SK-N-SH treated with all-trans-retinoic acid at 6 μM for 48 hours (cell line): Measurements from ENCODE around the gene C1orf115.
"Not testable (repeated sequence)": the region's sequence is repeated elsewhere in the genome, so short reads cannot be mapped to it uniquely, and the experiment has no call there.

ENCODE experiments used
- ATAC-seq: fragments of 200-7000 bp; cut with Tn5 transposase; 3 replicates; pipeline ENCODE4 v1.9.1; 2020; ENCODE audit warnings: mild to moderate bottlenecking, moderate library complexity
- BACH2 ChIP-seq: fragments of 250-450 bp; sonication (Bioruptor Pico); IDR thresholded peaks from 2 replicates; pipeline ENCODE4 v1.9.0; 2021; ENCODE audit warnings: mild to moderate bottlenecking, borderline replicate concordance
- CSDC2 ChIP-seq: fragments of 250-450 bp; sonication (Bioruptor Pico); IDR thresholded peaks from 2 replicates; pipeline ENCODE4 v1.5.0; 2020; ENCODE audit warnings: mild to moderate bottlenecking, moderate library complexity
- ESRRG ChIP-seq: fragments of 250-450 bp; sonication (Bioruptor Pico); IDR thresholded peaks from 2 replicates; pipeline ENCODE4 v1.6.1; 2021; ENCODE audit warnings: mild to moderate bottlenecking
- GLIS3 ChIP-seq: fragments of 250-450 bp; sonication (Bioruptor Pico); IDR thresholded peaks from 2 replicates; pipeline ENCODE4 v1.5.0; 2020; ENCODE audit warnings: mild to moderate bottlenecking, moderate library complexity
- ISL1 ChIP-seq: fragments of 250-450 bp; sonication (Bioruptor Pico); IDR thresholded peaks from 2 replicates; pipeline ENCODE4 v2.1.2; 2022; ENCODE audit warnings: mild to moderate bottlenecking, moderate library complexity
- OSR1 ChIP-seq: fragments of 250-450 bp; sonication (Bioruptor Pico); IDR thresholded peaks from 2 replicates; pipeline ENCODE4 v1.8.0; 2022; ENCODE audit warnings: moderate library complexity, mild to moderate bottlenecking, inconsistent platforms
- PPARA ChIP-seq: fragments of 250-450 bp; sonication (Bioruptor Pico); IDR thresholded peaks from 2 replicates; pipeline ENCODE4 v1.5.0; 2020; ENCODE audit warnings: mild to moderate bottlenecking, borderline replicate concordance
- RARB ChIP-seq: fragments of 250-450 bp; sonication (Bioruptor Pico); IDR thresholded peaks from 2 replicates; pipeline ENCODE4 v1.8.0; 2021; ENCODE audit warnings: mild to moderate bottlenecking, moderate library complexity
- SNAI2 ChIP-seq: fragments of 250-450 bp; sonication (Bioruptor Pico); IDR thresholded peaks from 2 replicates; pipeline ENCODE4 v1.5.0; 2020; ENCODE audit warnings: mild to moderate bottlenecking, moderate library complexity
- TCF4 ChIP-seq: fragments of 250-450 bp; sonication (Bioruptor Pico); IDR thresholded peaks from 2 replicates; pipeline ENCODE4 v1.8.0; 2021; ENCODE audit warnings: mild to moderate bottlenecking, moderate library complexity, borderline replicate concordance
- TOX ChIP-seq: fragments of 250-450 bp; sonication (Bioruptor Pico); IDR thresholded peaks from 2 replicates; pipeline ENCODE4 v1.8.0; 2021; ENCODE audit warnings: mild to moderate bottlenecking, moderate library complexity, borderline replicate concordance
- ZFP3 ChIP-seq: fragments of 250-450 bp; sonication (Bioruptor Pico); IDR thresholded peaks from 2 replicates; pipeline ENCODE4 v1.5.0; 2020; ENCODE audit warnings: mild to moderate bottlenecking, moderate library complexity
- ZFP30 ChIP-seq: fragments of 450-650 bp; formaldehyde crosslinking; IDR thresholded peaks from 2 replicates; pipeline ENCODE4 v1.5.0; 2022; ENCODE audit warnings: mild to moderate bottlenecking, moderate library complexity
- ZNF565 ChIP-seq: fragments of 450-650 bp; formaldehyde crosslinking; conservative IDR thresholded peaks from 2 replicates; pipeline ENCODE4 v1.5.0; 2020; ENCODE audit warnings: low read depth, mild to moderate bottlenecking, moderate library complexity
- ZNF8 ChIP-seq: fragments of 450-650 bp; formaldehyde crosslinking; IDR thresholded peaks from 2 replicates; pipeline ENCODE4 v1.5.0; 2020; ENCODE audit warnings: mild to moderate bottlenecking, moderate library complexity
- TF ChIP-seq, protein P1 (sequence below): fragments of 250-450 bp; sonication (Bioruptor Pico); IDR thresholded peaks from 2 replicates; pipeline ENCODE4 v1.8.0; 2020; ENCODE audit warnings: mild to moderate bottlenecking, moderate library complexity, borderline replicate concordance
- TF ChIP-seq, protein P2 (sequence below): fragments of 250-450 bp; sonication (Bioruptor Pico); IDR thresholded peaks from 2 replicates; pipeline ENCODE4 v1.5.0; 2020; ENCODE audit warnings: mild to moderate bottlenecking, moderate library complexity
- TF ChIP-seq, protein P3 (sequence below): fragments of 250-450 bp; sonication (Bioruptor Pico); IDR thresholded peaks from 2 replicates; pipeline ENCODE4 v1.5.1; 2021; ENCODE audit warnings: mild to moderate bottlenecking, moderate library complexity
- TF ChIP-seq, protein P4 (sequence below): fragments of 250-450 bp; sonication (Bioruptor Pico); IDR thresholded peaks from 2 replicates; pipeline ENCODE4 v1.5.1; 2020; ENCODE audit warnings: low read depth, mild to moderate bottlenecking, moderate library complexity

C1orf115 gene

DNA sequence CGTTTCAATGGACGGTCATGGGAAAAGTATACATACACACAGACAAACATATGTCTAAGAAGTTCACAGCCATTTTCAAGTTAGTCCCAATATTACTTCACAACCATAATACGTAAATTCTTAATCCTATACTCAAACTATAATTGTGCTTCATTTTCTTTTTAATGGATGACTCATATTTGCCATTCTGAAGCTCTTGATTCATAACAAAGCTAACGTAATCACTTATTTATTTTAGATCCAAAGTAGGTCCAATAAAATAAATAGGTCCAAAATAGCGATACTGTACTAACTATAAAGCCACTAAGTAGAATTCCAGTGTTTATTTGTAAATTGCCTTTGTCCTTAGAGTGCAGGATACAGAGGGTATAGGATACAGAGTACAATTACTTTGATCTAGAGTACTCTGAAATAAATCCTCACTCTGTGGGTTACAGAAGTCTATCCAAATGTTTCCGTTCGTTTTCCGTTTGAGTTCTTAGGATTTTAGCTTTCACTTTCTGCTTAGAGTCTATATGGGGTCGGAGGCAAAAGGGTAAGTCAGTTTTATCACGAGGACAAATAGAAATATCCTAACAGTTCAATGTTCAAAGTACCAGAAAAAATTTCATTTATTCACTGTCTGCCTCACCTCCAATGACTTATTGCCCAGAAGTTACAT is 8.8 kb upstream of the C1orf115 start:
- ATAC-seq, result no peak
- no peak for TF ChIP-seq PPARA (CRISPR knock-in tag)
- TF ChIP-seq RARB (CRISPR knock-in tag), result no peak
- no peak for TF ChIP-seq ZFP3 (CRISPR knock-in tag)
- TF ChIP-seq, protein P1, sequence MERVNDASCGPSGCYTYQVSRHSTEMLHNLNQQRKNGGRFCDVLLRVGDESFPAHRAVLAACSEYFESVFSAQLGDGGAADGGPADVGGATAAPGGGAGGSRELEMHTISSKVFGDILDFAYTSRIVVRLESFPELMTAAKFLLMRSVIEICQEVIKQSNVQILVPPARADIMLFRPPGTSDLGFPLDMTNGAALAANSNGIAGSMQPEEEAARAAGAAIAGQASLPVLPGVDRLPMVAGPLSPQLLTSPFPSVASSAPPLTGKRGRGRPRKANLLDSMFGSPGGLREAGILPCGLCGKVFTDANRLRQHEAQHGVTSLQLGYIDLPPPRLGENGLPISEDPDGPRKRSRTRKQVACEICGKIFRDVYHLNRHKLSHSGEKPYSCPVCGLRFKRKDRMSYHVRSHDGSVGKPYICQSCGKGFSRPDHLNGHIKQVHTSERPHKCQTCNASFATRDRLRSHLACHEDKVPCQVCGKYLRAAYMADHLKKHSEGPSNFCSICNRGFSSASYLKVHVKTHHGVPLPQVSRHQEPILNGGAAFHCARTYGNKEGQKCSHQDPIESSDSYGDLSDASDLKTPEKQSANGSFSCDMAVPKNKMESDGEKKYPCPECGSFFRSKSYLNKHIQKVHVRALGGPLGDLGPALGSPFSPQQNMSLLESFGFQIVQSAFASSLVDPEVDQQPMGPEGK (CRISPR knock-in tag), result no peak
- no peak for TF ChIP-seq ZFP30 (CRISPR knock-in tag)
- TF ChIP-seq, protein P2, sequence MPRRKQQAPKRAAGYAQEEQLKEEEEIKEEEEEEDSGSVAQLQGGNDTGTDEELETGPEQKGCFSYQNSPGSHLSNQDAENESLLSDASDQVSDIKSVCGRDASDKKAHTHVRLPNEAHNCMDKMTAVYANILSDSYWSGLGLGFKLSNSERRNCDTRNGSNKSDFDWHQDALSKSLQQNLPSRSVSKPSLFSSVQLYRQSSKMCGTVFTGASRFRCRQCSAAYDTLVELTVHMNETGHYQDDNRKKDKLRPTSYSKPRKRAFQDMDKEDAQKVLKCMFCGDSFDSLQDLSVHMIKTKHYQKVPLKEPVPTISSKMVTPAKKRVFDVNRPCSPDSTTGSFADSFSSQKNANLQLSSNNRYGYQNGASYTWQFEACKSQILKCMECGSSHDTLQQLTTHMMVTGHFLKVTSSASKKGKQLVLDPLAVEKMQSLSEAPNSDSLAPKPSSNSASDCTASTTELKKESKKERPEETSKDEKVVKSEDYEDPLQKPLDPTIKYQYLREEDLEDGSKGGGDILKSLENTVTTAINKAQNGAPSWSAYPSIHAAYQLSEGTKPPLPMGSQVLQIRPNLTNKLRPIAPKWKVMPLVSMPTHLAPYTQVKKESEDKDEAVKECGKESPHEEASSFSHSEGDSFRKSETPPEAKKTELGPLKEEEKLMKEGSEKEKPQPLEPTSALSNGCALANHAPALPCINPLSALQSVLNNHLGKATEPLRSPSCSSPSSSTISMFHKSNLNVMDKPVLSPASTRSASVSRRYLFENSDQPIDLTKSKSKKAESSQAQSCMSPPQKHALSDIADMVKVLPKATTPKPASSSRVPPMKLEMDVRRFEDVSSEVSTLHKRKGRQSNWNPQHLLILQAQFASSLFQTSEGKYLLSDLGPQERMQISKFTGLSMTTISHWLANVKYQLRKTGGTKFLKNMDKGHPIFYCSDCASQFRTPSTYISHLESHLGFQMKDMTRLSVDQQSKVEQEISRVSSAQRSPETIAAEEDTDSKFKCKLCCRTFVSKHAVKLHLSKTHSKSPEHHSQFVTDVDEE, result no peak
- TF ChIP-seq ZNF8 (CRISPR knock-in tag), result no peak

DNA sequence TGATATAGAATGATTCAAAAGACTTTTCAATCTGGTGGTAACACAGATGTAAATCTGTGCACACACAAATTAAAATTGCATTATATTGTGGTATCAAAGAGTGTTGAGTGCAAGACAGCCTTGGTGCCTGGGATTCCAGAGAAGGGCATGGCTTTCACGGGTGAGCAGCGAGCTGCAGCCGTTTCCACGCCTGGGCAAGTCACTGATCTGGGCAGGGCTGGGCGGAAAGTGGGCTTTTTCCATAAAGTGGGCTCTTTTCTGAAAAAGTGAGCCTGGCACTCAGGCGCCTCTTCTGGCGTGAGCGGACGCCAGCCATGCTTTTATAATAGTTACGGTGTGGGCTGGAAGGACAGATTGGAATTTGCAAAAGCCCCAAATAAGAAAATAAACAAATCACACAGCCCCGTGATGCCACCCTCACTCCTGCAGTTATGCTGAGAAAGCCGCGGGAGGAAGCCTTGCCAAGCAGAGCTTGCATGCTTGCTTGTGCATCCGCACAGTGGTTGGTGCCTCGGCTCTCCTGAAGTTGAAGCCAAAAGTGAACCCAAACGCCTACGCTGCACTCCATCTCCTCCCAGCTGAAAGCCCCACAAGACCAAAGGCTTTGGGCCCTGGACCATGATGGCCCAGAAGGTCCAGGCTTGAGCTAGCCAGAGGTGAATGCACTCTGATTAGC is 7.1 kb upstream of the C1orf115 start:
- no peak for ATAC-seq
- TF ChIP-seq ISL1 (CRISPR knock-in tag) (no peak), RARB (CRISPR knock-in tag) (no peak), CSDC2 (no peak), OSR1 (CRISPR knock-in tag) (no peak), ZNF565 (no peak), TOX (CRISPR knock-in tag) (no peak), BACH2 (CRISPR knock-in tag) (no peak)
- TF ChIP-seq, protein P3, sequence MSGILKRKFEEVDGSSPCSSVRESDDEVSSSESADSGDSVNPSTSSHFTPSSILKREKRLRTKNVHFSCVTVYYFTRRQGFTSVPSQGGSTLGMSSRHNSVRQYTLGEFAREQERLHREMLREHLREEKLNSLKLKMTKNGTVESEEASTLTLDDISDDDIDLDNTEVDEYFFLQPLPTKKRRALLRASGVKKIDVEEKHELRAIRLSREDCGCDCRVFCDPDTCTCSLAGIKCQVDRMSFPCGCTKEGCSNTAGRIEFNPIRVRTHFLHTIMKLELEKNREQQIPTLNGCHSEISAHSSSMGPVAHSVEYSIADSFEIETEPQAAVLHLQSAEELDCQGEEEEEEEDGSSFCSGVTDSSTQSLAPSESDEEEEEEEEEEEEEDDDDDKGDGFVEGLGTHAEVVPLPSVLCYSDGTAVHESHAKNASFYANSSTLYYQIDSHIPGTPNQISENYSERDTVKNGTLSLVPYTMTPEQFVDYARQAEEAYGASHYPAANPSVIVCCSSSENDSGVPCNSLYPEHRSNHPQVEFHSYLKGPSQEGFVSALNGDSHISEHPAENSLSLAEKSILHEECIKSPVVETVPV (CRISPR knock-in tag), result no peak

DNA sequence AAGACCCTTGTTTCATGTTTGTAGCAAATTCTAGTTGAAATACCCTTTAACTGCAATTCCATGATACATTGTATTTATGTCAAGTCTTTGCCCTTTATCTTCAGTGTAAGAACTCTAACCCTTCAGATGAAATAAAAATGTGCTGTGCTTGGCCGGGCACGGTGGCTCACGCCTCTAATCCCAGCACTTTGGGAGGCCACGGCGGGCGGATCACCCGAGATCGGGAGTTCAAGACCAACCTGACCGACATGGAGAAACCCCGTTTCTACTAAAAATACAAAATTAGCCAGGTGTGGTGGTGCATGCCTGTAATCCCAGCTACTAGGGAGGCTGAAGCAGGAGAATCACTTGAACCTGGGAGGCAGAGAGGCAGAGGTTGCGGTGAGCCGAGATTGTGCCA is 6.4 kb upstream of the C1orf115 start:
- not testable (repeated sequence) for ATAC-seq

DNA sequence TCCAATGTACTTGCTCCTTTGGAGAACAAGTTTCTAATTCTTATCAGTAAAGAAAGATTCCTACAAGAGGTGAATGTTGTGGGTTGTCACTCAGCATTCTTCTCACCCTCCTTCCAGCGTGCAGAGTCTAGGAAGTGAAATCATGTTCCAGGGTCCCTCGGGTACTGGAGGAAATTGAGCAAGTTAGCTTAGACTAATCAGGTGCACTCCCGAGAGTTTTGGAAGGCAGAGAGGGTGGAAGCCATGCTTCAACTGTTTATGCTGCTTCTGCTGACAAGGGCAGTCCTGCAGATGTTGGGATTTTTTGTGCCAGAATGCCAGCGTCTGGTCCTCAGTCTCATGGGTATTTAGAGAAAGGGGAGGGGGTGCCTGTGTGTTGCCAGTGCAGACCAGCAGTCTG is 5.3 kb upstream of the C1orf115 start:
- ATAC-seq, result no peak
- no peak for TF ChIP-seq OSR1 (CRISPR knock-in tag)
- TF ChIP-seq TCF4, result no peak
- no peak for TF ChIP-seq ZNF565
- no peak for TF ChIP-seq ZFP30 (CRISPR knock-in tag)
- TF ChIP-seq, protein P4, sequence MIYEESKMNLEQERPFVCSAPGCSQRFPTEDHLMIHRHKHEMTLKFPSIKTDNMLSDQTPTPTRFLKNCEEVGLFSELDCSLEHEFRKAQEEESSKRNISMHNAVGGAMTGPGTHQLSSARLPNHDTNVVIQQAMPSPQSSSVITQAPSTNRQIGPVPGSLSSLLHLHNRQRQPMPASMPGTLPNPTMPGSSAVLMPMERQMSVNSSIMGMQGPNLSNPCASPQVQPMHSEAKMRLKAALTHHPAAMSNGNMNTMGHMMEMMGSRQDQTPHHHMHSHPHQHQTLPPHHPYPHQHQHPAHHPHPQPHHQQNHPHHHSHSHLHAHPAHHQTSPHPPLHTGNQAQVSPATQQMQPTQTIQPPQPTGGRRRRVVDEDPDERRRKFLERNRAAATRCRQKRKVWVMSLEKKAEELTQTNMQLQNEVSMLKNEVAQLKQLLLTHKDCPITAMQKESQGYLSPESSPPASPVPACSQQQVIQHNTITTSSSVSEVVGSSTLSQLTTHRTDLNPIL, result no peak
- TF ChIP-seq, protein P1 (CRISPR knock-in tag), result no peak
- no peak for TF ChIP-seq ZNF8 (CRISPR knock-in tag)
- no peak for TF ChIP-seq ESRRG (CRISPR knock-in tag)
- no peak for TF ChIP-seq GLIS3
- TF ChIP-seq SNAI2 (CRISPR knock-in tag), result no peak
- TF ChIP-seq, protein P3 (CRISPR knock-in tag), result no peak
- TF ChIP-seq, protein P2, result no peak
- no peak for TF ChIP-seq PPARA (CRISPR knock-in tag)
- TF ChIP-seq, all 23 proteins: peak for 0
